ENCODE results near the gene SBDS.

Gene SBDS

DNA sequence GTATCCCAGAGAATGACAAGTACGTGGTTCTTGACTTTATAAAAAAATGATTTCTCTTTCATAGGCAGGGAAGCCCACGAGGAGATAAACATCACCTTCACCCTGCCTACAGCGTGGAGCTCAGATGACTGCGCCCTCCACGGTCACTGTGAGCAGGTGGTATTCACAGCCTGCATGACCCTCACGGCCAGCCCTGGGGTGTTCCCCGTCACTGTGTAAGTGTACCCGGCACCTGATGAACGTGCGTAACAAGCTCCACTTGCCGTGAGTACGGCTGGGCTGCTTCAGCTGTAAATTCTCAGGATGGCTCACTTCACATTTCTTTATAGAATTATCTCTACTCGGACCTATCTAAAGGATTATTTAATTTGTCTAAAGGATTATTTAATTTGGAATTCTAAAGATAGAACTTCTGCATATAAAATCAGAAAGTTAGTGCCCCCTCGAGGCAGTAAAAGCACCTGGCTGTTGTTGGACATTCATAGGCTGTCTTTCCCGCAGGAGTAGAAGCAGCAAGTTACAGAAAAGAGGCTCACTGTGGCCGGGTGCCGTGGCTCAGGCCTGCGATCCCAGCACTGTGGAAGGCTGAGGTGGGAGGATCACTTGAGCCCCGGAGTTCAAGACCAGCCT lies 46.8 kb downstream of the SBDS start:
- DNase-seq (ENCODE audit: low spot score), result no peak
- FAIRE-seq, result no peak

GRCh38 chr7:66946545-66946944 lies 48.8 kb downstream of the SBDS start:
- DNase-seq (ENCODE audit: low spot score) (no peak), FAIRE-seq (no peak)

GRCh38 chr7:66939325-66939724 lies 56.1 kb downstream of the SBDS start:
- FAIRE-seq, result no peak
- DNase-seq (ENCODE audit: low spot score), result no peak

DNA sequence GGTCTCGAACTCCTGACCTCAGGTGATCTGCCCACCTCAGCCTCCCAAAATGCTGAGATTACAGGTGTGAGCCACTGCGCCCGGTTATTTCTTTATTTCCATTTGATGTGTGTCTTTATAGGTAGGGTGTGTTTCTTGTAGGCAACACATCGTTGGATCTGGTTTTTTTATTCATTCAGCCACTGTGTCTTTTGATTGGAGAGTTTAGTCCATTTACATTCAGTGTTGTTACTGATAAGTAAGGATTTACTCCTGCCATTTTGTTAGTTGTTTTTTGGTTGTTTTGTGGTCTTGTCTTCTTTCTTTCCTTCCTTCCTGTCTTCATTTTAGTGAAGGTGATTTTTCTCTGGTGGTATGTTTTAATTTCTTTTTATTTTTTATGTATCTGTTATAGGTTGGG lies 57.4 kb downstream of the SBDS start:
- DNase-seq (ENCODE audit: low spot score), result no peak
- FAIRE-seq, result no peak

All from urothelium cell line (cell line).